ENCODE results near the gene HPS6. TPM values are rescaled to one million over a fixed set of nuclear protein-coding genes. Genes with fewer than 3 reads are reported as not detected.

HPS6 gene
- total RNA-seq, 1 experiment from 2014 or later = 18.7 TPM

DNA sequence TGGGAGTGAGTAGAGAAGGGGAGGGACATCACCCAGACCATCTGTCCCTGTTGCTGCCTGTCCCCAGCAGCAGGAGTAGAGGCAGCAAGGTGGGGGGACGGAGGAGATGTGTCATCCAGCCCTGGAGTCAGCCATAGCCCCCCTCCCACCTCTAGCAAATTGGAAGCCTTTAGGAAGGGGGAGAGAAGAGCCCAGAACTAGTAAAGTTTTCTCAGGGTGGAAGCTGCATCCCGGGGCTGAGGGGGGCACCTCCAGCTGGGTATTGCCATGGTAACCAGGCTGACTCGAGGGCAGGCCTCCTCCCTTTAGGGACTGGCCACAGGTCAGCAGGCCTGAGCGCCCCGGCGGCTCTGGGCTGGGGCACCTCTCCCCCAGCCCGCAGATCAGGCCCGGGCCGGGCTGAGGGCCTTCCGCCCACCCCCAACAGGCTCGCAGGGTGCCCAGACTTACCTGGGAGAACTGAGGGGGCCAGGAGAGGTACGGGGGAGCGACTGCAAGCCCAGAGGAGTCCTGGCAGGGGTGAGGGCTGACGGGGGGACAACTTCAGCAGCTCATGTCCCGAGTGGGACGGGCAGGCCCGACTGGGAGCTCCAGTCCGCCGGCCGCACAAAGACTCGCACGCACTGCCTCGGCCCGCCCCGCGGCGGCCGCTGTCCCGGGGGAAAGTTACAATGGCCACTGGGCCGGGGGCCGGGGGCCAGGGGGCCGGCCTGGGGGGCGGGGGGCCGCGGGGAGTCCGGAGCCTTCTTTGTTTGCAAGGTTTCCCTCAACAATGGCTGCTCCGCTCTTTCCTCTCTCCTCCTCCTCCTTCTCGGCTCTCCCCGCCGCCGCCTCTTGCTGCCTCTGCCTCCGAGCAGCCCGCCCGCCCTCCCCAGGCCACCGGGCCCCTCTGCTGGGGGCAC is 49.1 kb downstream of the HPS6 start:
- TF ChIP-seq, protein P1, sequence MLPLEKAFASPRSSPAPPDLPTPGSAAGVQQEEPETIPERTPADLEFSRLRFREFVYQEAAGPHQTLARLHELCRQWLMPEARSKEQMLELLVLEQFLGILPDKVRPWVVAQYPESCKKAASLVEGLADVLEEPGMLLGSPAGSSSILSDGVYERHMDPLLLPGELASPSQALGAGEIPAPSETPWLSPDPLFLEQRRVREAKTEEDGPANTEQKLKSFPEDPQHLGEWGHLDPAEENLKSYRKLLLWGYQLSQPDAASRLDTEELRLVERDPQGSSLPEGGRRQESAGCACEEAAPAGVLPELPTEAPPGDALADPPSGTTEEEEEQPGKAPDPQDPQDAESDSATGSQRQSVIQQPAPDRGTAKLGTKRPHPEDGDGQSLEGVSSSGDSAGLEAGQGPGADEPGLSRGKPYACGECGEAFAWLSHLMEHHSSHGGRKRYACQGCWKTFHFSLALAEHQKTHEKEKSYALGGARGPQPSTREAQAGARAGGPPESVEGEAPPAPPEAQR (CRISPR knock-in tag; IDR thresholded peaks at IDR 0.05) = no peak
- 0 out of 2 replicates have a peak, but pooled peaks have one; percentile 15 for TF ChIP-seq ESRRA (CRISPR knock-in tag; IDR thresholded peaks at IDR 0.05; ENCODE audit: borderline replicate concordance)
- TF ChIP-seq, protein P2, sequence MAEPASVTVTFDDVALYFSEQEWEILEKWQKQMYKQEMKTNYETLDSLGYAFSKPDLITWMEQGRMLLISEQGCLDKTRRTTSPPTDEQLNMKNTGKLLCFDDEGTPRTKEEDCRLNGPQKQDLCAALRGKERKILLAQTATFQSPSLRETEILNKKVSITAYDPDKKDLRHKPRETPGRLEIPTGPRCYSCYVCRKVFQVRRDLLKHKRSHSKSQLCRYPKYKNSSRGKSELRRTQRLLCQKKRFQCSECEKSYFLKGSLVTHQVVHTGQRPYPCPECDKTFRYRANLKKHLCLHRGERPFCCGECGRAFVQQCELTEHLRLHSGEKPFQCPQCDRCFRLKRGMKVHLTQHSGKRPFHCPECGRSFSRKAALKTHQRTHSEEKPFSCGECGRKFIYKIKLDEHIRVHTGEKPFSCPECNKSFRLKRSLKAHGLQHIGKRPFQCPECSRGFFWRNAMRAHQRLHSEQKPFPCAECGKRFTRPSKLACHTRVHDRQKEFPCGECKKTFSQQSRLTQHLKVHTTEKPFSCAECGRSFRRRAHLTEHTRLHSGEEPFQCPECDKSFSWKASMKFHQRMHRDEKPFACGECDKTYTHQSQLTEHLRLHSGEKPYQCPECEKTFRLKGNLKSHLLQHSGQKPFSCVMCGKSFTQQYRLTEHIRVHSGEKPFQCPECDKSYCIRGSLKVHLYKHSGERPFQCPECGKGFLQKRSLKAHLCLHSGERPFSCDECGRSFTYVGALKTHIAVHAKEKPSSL (CRISPR knock-in tag; conservative IDR thresholded peaks at IDR 0.05) = no peak
- TF ChIP-seq, protein P3, sequence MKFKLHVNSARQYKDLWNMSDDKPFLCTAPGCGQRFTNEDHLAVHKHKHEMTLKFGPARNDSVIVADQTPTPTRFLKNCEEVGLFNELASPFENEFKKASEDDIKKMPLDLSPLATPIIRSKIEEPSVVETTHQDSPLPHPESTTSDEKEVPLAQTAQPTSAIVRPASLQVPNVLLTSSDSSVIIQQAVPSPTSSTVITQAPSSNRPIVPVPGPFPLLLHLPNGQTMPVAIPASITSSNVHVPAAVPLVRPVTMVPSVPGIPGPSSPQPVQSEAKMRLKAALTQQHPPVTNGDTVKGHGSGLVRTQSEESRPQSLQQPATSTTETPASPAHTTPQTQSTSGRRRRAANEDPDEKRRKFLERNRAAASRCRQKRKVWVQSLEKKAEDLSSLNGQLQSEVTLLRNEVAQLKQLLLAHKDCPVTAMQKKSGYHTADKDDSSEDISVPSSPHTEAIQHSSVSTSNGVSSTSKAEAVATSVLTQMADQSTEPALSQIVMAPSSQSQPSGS (CRISPR knock-in tag; IDR thresholded peaks at IDR 0.05; ENCODE audit: borderline replicate concordance, low read depth) = no peak
- no peak for TF ChIP-seq TP53 (CRISPR knock-in tag; IDR thresholded peaks at IDR 0.05)
- Mint-ChIP-seq H3K27ac (peak overlapping the region; percentile 93), H3K36me3 (peaks cover 27% of the 10 kb centered on the region), H3K4me3 (peak overlapping the region; percentile 88), H3K4me1 (peaks cover 64% of the 10 kb centered on the region), H3K9me3 (no peaks in the 10 kb centered on the region), H3K27me3 (ENCODE audit: low read depth) (no peaks in the 10 kb centered on the region)
- no peak for ATAC-seq
- CTCF ChIA-PET = interaction anchor here (0.6 to 2.7 kb wide), 14 partner anchors 9 to 670 kb away, joined by 3 to 16 read pairs (median 4); partner anchors contain the start of gene KCNIP2
- DNase-seq (ENCODE audit: low spot score) = no peak
- POLR2A ChIA-PET = interaction anchor here (0.5 to 1.5 kb wide), 8 partner anchors 8 to 297 kb away, joined by 3 to 8 read pairs (median 4); no protein-coding TSS in a partner anchor

DNA sequence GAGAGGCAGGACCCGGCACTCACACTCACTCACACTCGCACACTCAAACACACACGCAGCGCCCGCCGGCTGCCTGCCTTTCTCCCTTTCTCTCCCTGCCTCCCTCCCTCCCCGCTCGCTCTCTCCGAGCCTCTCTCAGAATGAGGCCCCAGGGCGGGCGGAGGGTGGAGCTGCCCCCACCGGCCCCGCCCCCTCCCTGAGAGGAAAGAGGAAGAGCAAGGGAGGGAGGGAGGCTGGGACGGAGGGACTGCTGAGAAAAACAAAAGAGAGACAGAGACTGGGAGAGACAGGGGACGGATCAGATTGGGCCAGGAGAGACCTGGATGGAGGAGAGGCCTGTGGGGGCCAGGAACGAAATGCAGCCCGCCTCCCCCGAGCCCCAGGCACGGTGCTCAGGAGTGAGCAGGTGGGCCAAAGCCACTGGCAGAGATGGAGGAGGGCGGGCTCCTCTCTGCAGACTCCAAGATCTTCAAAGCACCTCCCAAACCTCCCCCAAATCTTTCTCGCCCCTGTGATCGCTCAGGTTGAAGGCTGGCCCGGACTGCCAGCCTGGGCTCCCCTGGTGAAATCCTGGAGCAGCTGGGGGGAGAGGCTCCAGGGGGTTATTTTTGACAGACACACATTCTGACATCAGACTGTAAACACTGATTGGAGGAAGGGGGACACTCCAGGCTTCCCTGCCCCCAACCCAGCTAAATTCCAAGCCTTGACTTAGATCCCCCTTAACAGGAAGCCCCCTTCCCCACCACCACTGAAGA is 49.9 kb downstream of the HPS6 start:
- DNase-seq (ENCODE audit: low spot score) (peak; percentile 91), ATAC-seq (peak; percentile 60)
- no peaks in the 10 kb centered on the region for H3K9me3 Mint-ChIP-seq
- CTCF ChIA-PET = interaction anchor here (0.6 to 2.2 kb wide), 11 partner anchors 8 to 671 kb away, joined by 3 to 13 read pairs (median 4); partner anchors contain the start of gene NOLC1
- peak overlapping the region; percentile 88 for H3K4me3 Mint-ChIP-seq
- H3K36me3 Mint-ChIP-seq = peaks cover 19% of the 10 kb centered on the region
- POLR2A ChIA-PET = interaction anchor here (0.5 to 1.5 kb wide), 8 partner anchors 8 to 318 kb away, joined by 3 to 8 read pairs (median 4); no protein-coding TSS in a partner anchor
- H3K4me1 Mint-ChIP-seq = peaks cover 67% of the 10 kb centered on the region
- H3K27ac Mint-ChIP-seq = peak overlapping the region; percentile 93
- H3K27me3 Mint-ChIP-seq (ENCODE audit: low read depth) = no peaks in the 10 kb centered on the region
- TF ChIP-seq FOXK1 (CRISPR knock-in tag; IDR thresholded peaks at IDR 0.05) (peak; percentile 48; the same call in 1 of the 2 replicates), JUN (CRISPR knock-in tag; IDR thresholded peaks at IDR 0.05) (no peak), JAZF1 (CRISPR knock-in tag; IDR thresholded peaks at IDR 0.05) (no peak), ZNF423 (CRISPR knock-in tag; IDR thresholded peaks at IDR 0.05) (no peak; the same call in 1 of the 2 replicates), GTF2I (CRISPR knock-in tag; conservative IDR thresholded peaks at IDR 0.05) (no peak), OVOL2 (CRISPR knock-in tag; IDR thresholded peaks at IDR 0.05; ENCODE audit: borderline replicate concordance) (no peak), ZNF671 (CRISPR knock-in tag; IDR thresholded peaks at IDR 0.05) (no peak), ZBTB21 (CRISPR knock-in tag; IDR thresholded peaks at IDR 0.05; ENCODE audit: borderline replicate concordance) (peak; percentile 47; the same call in 1 of the 2 replicates), MXD4 (CRISPR knock-in tag; IDR thresholded peaks at IDR 0.05; ENCODE audit: borderline replicate concordance) (no peak), NR1H2 (CRISPR knock-in tag; IDR thresholded peaks at IDR 0.05) (no peak), ZNF396 (CRISPR knock-in tag; IDR thresholded peaks at IDR 0.05; ENCODE audit: borderline replicate concordance) (no peak)
- TF ChIP-seq, protein P4, sequence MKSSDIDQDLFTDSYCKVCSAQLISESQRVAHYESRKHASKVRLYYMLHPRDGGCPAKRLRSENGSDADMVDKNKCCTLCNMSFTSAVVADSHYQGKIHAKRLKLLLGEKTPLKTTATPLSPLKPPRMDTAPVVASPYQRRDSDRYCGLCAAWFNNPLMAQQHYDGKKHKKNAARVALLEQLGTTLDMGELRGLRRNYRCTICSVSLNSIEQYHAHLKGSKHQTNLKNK (CRISPR knock-in tag; IDR thresholded peaks at IDR 0.05) = no peak
- TF ChIP-seq, protein P5, sequence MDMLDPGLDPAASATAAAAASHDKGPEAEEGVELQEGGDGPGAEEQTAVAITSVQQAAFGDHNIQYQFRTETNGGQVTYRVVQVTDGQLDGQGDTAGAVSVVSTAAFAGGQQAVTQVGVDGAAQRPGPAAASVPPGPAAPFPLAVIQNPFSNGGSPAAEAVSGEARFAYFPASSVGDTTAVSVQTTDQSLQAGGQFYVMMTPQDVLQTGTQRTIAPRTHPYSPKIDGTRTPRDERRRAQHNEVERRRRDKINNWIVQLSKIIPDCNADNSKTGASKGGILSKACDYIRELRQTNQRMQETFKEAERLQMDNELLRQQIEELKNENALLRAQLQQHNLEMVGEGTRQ (CRISPR knock-in tag; IDR thresholded peaks at IDR 0.05) = no peak
- TF ChIP-seq, protein P6, sequence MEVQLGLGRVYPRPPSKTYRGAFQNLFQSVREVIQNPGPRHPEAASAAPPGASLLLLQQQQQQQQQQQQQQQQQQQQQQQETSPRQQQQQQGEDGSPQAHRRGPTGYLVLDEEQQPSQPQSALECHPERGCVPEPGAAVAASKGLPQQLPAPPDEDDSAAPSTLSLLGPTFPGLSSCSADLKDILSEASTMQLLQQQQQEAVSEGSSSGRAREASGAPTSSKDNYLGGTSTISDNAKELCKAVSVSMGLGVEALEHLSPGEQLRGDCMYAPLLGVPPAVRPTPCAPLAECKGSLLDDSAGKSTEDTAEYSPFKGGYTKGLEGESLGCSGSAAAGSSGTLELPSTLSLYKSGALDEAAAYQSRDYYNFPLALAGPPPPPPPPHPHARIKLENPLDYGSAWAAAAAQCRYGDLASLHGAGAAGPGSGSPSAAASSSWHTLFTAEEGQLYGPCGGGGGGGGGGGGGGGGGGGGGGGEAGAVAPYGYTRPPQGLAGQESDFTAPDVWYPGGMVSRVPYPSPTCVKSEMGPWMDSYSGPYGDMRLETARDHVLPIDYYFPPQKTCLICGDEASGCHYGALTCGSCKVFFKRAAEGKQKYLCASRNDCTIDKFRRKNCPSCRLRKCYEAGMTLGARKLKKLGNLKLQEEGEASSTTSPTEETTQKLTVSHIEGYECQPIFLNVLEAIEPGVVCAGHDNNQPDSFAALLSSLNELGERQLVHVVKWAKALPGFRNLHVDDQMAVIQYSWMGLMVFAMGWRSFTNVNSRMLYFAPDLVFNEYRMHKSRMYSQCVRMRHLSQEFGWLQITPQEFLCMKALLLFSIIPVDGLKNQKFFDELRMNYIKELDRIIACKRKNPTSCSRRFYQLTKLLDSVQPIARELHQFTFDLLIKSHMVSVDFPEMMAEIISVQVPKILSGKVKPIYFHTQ (CRISPR knock-in tag; IDR thresholded peaks at IDR 0.05) = no peak
- TF ChIP-seq, protein P7, sequence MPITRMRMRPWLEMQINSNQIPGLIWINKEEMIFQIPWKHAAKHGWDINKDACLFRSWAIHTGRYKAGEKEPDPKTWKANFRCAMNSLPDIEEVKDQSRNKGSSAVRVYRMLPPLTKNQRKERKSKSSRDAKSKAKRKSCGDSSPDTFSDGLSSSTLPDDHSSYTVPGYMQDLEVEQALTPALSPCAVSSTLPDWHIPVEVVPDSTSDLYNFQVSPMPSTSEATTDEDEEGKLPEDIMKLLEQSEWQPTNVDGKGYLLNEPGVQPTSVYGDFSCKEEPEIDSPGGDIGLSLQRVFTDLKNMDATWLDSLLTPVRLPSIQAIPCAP (CRISPR knock-in tag; IDR thresholded peaks at IDR 0.05) = no peak
- TF ChIP-seq, protein P8, sequence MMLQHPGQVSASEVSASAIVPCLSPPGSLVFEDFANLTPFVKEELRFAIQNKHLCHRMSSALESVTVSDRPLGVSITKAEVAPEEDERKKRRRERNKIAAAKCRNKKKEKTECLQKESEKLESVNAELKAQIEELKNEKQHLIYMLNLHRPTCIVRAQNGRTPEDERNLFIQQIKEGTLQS (CRISPR knock-in tag; conservative IDR thresholded peaks at IDR 0.05) = no peak

Data from WTC11 (cell line).